Activated CD4-positive, alpha-beta T cell treated with anti-CD3 and anti-CD28 coated beads for 24 hours (primary cell): ENCODE data around the gene PTPN1.
"Not testable (repeated sequence)": the region's sequence is repeated elsewhere in the genome, so short reads cannot be mapped to it uniquely, and the experiment has no call there.

ENCODE experiments used
- DNase-seq, 2 donors: peaks; one replicate each; pipeline ENCODE4 v3.0.0-alpha.2; 2020; ENCODE audit warnings: low read depth in 2 of 2

Gene PTPN1

DNA sequence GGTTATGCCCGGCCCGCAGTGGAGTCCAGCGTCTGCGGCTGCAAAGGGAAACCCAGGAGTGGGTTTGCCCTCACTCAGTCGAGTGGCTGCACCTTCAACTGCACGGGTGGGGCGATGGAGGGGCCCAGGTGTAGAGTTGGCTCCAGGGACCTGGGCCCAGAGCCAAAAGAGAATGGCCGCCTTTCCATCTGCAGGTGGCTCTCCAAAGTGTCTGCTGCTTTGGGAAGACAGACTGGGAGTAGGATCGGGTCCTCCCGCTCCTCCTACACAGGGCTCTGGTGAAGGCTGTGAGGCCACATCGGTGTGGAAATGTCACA is 80.1 kb downstream of the PTPN1 start:
- DNase-seq = no peak

DNA sequence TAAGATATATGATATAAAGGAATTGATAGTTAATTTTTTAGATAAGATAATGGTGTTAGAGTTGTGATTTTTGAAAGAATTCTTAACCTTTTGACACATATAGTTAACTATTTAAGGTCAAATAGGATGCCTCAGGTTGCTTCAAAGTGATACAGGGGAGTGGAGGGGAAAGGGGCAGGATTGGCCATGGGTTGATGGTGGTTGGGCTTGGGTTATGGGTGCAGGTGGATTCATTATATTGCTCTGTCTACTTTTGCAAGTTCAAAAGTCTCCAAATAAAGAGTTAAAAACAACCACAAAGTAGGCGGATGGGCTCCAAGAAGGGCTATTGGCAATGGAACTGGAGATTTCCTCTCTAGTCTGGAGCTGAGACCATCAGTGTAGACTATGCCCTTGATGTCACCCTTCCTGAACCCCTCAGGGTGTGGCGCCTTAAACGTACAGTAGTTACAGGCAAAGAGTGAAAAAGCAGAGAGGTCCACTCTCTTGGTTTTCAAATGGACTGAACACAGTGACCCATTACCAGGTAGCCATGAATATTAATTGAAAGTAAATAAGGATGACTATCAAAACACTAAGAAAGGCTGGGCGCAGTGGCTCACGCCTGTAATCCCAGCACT is 81.2 kb downstream of the PTPN1 start:
- DNase-seq = no peak

DNA sequence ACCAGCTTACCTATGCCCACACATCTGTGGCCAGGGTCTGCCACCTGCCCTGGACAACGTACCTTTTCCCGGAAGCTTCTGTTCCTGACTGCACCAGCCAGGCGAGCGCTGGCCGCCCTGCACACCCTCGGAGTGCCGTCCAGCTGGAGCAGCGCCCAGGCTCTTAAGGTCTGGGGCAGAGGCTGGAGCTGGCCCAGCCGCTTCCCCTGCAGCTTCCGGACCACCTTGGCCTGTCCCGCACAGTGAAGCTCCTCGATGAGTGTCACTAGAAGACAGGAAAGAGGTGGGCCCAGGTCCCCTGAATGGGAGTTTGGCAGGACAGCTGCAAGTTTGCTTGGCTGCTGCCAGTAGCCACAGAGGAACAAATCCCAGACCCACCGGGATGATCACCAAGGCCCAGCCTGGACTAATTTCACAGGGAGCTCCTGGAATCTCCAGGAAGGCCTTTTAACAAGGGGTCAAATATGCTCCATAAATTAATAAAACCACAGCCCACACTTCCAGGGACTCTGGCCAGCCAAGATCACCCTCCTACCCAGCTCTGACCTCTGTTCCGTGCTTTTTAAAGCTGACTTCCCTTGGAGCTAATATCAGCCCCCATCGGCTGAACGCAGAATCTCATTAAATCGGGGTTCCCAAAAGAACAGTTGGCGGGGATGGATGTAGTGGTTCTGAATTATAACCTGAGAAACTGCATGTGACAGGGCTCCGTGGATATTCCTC is 82.3 kb downstream of the PTPN1 start:
- no peak for DNase-seq

DNA sequence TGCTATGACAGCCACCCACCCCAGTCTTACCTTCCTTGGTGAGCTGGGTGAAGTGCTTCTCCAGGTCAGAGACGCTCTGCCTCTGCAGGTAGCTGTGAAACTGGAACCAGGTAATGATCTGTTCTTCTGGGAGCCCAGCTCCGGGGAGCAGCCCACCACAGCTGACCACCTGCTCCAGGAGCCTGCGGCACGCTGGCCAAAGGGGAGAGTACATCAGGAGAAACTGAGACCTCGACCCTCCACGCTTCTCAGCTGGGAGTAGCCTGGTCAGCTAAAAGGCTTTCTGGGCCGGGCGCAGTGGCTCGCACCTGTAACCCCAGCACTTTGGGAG is 82.8 kb downstream of the PTPN1 start:
- DNase-seq = no peak

DNA sequence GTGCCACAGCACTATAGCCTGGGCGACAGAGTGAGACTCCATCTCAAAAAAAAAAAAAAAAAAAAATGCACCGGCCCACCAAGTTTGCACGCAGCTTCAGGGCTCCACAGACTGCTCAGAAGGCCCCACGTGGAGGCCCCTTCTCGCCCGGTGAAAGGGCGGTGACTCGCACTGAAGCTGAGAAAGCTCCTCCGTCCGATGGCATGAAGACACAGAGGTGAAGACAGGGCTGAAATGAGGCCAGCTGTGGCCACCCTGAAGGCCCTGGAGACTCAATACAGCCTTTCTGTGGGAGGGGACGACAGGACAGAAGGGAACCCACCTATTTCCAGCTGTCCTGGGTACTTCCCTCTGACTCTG is 84.0 kb downstream of the PTPN1 start:
- DNase-seq = no peak

DNA sequence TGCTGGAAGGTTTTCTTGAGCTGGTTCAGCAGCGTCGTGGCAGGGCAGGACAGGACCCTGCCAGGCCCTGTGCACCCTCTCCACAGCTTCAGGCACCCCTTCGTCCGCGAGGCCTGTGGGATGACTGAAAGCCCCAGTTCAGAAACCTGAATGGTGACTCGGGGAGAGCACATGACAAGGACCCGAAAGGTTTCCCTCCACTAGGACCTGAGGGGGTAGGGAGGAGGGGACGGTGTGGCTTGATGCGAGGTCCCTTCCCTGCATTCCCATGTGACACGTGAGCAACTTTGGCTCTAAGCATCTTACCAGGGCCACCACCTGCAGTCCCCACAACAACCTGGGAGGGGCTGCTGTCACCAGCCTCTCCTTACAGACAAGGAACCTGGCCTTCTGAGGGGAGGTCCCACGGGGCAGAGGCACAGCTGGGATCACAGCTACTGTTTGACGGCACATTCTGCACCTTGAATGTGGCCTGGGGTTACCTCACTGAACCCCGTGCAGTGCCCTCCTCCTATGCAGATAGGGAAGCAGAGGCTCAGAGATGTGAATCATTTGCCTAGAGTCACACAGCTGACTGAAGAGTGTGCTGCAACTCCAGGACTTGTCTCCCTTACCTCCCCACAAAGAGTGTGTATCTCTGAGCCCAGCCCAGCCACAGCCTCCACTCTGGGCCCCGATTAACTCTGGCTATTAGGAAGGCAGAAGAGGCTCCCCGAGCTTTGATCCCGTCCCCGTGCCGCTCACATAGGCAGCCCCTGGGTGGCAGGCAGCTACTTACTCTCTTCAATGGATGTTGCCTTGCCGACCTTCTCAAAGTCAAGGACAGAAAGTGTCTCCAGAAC is 84.6 kb downstream of the PTPN1 start:
- DNase-seq = no peak

DNA sequence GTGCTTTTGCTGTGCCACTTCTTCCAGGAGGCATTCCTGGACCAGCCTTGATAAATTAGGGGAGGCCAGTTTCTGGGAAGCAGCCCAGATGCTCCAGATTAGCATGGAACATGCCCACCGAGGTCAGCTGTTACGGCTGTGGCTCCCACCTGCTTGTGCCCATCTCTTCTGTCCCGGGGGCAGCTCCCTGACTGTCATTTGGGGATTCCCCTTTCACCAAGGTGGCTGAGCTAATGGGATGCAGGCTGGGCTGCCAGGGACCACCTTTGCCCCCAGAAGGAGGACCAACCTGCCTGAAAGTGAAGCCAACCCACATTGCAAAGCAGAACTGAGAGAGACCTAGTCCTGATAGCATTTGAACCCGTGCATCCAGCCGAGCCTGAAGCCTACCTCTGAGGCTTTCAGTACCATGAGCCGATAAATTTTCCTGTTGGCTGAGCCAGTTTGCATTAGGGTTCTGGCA is 85.3 kb downstream of the PTPN1 start:
- no peak for DNase-seq

DNA sequence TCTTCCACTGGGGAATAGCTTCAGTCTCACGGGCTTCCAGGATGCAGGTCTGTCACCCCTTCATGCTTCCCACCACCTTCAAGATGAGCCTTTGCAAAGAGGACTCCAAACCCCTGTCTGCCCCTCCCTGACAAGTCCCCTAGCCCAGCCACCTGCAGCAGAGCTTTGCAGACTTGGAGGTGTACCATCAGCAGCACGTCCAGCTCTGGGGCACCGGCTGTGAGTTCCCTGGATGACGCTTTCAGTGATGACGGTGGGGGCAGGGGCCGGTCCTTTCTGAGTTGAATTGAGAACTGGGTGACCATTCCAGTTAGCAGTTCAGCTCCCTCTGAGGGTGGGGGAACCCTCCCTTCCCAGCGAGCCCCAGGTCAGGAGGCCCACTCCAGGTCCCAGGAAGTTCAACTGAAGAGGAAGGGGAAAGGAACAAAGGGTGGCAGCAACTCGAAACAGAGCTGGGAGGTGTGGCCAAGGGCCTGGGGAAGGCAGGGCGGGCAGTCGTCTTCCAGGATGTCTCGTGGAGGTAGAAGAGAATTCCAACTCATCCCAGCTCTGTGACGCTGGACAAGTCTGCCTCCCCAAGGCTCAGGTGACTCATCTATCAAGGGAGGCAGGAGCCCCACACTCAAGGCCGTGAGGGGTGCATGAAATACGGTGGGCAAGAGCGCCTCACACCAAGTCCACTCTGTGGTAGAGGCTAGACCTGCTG is 86.0 kb downstream of the PTPN1 start:
- no peak for DNase-seq

DNA sequence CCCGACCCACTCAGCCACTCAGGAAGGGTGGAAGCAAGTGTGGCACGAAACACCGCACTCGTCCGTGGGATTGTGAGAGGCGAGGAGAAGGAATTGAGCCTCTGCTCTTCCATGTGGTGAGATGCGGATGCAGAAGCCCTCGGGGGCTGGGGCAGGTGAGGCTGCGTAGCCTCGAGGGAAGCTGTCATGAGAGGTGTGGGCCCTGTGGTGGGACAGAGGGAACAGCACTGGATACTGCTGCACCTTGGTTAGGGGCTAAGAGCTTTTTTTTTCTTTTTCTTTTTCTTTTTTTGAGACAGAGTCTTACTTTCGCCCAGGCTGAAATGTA is 86.5 kb downstream of the PTPN1 start:
- no peak for DNase-seq

DNA sequence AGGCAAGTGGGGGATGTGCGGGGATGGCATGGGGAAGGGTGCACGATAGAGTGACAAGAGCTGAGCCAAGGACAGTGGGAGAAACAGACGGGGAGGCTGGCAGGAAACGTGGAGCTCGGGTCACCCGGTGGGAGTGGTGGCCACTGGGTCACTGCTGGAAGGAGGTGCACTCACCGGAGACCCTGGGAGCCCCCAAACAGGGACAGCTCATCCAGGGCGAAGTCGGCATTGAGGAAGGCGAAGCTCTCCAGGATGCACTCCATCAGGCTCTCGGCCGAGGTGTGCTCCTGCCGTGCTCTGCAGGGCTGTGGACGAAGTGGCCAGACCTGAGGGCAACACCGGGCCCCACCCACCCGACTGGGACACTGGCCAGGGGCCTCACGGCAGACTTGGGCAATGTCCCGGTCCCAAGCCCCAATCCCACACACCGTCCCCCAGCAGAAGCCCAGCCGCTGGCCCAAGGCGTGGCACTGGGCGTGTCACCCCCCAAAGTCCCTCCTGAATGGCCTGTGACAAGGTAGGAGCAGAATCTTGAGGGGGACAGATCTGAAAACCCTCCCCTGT is 87.3 kb downstream of the PTPN1 start:
- DNase-seq = no peak

DNA sequence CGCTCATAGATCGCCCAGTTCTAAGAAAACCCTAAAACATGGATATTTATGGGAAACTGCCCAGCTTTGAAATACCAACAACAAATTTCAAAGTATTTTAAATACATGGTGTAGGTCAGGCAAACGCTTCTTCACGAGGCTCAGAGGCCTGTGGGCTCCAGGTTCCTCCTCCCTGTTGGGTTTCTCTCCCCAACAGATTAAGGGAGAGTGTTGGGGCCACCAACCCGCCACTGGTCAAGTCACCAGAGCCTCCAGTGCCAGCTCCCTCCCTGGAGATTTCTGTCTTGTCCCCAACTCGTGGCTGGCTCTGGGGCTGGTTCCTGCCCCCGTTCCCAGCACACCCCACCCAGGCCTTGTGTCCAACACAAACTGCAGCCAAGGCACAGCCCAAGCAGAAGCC is 87.9 kb downstream of the PTPN1 start:
- no peak for DNase-seq

DNA sequence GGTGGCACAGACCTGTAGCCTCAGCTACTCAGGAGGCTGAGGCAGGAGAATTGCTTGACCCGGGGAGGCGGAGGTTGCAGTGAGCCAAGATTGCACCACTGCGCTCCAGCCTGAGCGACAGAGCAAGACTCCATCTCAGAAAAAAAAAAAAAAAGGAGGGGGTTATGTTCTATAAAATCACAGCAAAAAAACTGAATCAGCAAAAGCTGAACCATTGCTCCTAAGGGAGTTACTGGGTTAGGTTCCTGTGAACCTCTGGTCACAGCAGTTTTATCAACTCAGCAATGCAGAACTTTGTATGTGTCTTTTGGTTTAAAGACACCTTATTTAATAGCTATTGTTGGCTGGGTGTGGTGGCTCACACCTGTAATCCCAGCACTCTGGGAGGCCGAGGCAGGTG is 88.6 kb downstream of the PTPN1 start:
- not testable (repeated sequence) for DNase-seq

DNA sequence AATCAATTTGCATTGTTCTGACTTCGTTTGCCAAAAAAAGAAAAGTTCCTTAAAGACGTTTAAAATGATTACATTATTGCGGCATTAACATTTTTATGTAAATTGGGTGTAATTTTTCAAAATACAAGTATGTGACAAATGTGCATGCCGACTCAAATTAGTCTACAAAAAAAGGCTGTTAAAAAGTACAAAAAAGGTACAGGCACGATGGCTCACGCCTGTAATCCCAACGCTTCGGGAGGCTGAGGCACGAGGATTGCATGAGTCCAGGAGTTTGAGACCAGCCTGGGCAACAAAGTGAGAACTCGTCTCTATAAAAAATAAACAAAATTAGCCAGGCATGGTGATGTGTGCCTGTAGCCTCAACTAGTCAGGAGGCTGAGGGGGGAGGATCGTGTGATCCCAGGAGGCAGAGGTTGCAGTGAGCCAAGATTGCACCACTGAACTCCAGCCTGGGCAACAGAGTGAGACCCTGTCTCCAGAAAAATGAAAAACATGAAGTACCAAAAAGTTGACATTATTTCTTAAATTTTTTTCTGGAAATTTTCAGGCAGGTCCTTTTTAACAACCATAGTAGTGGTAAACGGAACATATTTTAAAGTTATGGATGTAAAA is 90.2 kb downstream of the PTPN1 start:
- no peak for DNase-seq

DNA sequence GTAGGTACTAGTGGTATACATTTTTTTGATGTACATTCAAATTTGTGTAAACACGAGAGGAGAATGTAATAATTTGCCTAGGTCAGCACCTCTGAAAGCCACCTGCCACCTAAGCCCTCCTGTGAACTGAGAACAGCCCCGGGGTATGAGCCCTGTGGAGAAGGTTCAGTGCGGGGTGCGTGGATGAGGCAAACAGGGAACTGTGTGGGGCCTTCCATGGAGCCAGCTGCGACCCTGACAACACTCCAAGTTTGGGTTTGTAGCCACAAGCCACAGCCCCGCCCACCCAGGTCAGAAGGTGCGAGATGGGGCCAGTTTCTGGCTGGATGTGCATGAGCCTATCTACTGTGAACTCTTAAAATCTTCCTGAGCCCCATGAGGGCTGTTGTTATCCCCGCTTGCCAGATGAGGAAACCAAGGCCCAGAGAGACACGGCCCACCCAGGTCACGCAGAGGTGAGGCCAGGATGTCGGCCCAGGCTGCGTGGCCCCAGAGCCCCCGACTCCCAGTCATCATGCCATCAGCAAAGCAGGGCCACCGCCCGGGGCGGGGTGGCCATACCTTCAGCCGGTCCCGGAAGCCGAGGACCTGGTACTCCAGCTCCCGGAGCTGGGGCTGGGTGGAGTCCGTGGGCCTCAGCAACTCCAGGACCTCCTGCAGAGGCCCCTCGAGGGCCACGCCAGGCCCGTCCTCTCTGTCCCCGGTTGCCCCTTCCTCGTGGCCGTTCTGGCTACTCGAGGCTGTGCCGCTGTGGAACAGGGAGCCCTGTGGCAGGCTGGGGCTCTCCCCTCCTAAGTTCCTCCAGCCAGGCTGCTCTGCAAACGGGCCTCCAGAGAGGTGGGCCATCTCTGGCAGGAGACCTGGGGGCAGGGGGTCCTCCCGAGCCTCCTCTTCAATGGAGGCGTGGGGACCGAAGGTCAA is 91.6 kb downstream of the PTPN1 start:
- DNase-seq = no peak

DNA sequence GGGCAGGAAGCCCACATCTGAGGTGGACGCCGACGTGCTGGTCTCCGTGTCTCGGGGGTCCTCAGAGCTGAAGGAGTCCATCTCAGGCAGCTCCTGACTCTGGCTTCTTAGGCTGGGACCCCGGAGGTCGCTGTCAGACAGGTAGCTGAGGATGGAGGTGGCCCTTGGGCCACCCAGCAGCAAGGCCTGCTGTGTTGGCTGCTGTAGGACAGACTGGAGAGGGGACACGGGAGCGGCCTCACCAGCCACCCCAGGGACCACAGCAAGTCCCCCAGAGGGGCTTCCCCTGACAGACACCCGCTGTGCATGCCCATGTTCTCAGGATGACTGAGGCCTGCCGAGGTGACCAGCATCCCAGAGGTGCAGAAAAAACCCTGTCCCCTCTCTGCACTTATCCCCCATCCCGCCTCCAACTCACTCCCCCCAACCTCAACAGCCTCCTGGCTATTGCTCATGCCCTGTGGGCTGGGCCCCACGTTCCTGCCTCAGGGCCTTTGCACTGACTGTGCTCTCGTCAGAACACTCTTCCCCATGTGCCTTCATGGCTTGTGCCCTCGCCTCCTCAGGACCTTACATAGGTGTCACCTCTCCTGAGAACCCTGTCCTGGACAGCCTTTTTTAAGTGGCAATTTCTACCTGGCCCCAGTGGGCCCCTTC is 92.4 kb downstream of the PTPN1 start:
- no peak for DNase-seq

DNA sequence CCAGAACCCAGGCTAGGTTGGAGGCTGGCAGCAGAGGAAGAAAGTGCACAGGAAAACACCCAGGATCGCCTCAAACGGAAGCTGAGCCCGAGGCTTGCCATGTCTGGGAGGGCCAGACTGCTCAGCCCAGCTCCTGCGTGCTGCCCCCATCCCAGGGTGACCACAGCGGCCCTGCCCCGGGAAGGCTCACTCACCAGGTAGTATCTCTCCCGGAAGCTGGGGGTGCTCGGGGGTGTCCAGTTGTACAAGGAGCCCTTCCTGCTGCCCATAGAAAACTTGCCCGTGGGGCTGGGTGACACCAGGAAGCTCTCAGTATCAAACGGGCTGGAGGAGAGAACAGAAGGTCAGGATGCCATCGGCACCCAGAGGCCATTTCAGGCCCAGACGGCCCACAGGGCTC is 94.3 kb downstream of the PTPN1 start:
- DNase-seq = no peak

DNA sequence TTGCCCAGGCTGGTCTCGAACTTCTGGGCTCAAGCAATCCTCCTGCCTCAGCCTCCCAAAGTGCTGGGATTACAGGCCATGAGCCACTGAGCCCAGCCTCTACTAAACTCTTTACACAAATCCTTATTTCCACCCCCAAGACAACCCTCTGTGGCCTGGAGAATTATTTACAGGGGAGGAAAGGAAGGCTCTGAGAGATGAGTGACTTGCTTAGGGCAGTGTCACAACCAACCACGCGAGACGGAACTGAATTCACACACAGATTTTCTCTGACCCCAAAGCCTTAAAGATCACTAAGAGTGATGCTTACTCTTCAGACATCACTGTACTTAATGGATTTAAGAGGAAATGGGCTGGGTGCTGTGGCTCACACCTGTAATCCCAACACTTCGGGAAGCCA is 95.0 kb downstream of the PTPN1 start:
- no peak for DNase-seq

DNA sequence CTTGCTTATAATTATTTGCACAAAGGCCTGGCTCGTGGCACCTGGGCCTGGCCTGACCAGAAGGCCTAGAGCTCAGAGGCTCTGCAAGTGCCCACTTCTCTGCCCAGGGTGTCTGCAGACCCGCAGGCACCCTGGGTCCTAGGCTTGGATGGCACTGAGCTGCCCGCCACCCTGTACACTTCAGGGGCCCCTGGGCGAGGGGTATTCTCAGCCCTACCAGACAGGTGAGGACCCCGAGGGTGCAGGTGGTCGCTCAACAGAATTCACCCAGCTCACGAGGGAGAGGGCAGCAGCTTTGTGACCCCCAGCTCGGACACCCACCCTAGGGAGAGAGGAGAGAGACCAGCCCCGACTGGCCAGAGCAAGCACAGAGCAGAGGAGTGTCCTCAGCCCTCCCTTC is 97.3 kb downstream of the PTPN1 start:
- no peak for DNase-seq

DNA sequence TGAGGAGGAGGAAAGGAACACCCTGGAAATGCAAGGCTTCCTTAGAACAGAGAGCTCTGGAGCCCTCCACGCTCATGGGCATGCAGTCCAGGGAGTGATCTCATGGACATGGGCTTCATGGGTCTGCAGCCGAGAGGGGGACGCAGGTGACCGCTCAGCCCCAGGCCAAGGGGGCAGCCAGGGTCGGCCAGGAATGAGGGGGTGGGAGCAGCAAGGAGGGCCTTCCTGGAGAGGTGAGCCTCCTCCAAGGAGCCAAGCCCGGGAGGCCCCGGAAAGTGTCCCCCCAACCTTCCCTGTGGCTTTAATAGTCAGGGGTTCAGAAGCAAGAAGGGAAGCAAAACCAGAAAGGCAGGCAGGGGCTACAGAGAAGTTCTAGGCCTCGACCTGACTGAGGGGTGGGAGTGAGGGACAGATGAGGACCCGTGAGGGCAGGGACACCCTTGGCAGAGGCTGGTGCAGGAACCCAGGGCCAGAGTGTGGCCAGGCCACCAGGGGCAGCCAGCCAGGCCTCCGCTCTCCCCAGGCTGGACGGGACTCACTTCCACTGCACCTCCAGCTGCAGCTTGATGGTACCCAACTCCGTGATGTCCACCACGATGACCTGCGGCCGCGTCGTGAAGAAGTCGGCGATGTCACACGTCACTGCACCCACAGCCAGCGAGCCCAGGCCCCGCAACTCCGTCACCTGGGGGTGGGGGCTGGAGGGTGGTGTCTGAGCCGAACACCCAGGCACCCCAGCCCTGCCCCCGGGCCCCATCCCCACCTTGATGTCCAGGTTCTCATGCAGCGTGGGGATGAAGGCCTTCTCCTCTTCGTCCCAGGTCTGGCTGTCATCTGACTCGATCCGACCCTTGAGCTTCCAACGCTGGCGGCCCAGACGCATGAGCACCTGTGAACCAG is 97.9 kb downstream of the PTPN1 start:
- no peak for DNase-seq
